GM04503 (cell line): ENCODE results near the gene PCDHB5.
"Not testable (repeated sequence)": the region's sequence is repeated elsewhere in the genome, so short reads cannot be mapped to it uniquely, and the experiment has no call there.

ENCODE experiments used
- DNase-seq: peaks from one replicate; pipeline ENCODE4 v3.0.0-alpha.2; 2012; ENCODE audit warnings: low read depth

Gene PCDHB5

GRCh38 chr5:141152096-141152495, 17.1 kb downstream of the PCDHB5 start:
- not testable (repeated sequence) for DNase-seq

DNA sequence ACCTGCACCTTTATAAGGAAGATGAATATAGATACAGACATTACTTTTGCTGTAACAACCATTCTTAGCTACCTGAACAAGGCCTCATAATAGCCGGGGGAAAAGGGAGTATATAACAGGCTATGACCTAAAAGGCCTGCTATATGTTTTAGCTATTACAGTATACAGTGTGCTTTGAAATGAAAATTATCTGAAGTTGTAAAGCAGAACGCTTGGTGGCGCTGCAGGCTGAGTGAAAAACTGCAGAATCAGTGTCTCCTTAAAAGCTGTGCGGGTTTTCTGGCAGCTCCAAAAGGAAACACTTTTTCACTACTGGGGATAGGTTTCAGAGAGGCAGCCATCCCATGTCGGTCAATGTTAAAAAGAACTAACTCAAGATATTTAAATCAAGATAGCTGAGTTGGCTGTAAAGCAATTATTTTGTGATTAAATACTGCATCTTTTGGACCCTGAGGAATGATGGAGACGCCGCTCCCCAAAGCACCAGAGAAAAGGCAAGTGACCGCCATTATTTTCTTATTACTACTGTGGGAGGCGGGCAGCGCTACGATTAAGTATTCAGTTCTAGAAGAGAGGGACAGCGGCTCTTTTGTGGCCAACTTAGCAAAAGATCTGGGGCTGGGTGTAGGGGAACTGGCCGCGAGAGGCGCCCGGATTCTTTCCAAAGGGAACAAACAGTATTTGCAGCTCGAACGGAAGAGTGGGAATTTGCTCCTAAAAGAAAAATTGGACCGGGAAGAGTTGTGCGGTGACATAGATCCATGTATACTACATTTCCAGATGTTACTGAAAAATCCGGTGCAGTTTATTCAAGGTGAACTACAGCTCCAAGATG, 20.8 kb downstream of the PCDHB5 start:
- DNase-seq: no peak

DNA sequence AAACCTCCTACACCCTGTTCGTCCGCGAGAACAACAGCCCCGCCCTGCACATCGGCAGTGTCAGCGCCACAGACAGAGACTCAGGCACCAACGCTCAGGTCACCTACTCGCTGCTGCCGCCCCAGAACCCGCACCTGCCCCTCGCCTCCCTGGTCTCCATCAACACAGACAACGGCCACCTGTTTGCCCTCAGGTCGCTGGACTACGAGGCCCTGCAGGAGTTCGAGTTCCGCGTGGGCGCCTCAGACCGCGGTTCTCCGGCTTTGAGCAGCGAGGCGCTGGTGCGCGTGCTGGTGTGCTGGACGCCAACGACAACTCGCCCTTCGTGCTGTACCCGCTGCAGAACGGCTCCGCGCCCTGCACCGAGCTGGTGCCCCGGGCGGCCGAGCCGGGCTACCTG, 22.4 kb downstream of the PCDHB5 start:
- not testable (repeated sequence) for DNase-seq

DNA sequence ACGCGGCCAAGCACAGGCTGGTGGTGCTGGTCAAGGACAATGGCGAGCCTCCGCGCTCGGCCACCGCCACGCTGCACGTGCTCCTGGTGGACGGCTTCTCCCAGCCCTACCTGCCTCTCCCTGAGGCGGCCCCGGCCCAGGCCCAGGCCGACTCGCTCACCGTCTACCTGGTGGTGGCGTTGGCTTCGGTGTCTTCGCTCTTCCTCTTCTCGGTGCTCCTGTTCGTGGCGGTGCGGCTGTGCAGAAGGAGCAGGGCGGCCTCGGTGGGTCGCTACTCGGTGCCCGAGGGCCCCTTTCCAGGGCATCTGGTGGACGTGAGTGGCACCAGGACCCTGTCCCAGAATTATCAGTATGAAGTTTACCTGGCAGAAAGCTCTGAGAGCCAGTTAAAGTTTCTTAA, 22.9 kb downstream of the PCDHB5 start:
- not testable (repeated sequence) for DNase-seq

DNA sequence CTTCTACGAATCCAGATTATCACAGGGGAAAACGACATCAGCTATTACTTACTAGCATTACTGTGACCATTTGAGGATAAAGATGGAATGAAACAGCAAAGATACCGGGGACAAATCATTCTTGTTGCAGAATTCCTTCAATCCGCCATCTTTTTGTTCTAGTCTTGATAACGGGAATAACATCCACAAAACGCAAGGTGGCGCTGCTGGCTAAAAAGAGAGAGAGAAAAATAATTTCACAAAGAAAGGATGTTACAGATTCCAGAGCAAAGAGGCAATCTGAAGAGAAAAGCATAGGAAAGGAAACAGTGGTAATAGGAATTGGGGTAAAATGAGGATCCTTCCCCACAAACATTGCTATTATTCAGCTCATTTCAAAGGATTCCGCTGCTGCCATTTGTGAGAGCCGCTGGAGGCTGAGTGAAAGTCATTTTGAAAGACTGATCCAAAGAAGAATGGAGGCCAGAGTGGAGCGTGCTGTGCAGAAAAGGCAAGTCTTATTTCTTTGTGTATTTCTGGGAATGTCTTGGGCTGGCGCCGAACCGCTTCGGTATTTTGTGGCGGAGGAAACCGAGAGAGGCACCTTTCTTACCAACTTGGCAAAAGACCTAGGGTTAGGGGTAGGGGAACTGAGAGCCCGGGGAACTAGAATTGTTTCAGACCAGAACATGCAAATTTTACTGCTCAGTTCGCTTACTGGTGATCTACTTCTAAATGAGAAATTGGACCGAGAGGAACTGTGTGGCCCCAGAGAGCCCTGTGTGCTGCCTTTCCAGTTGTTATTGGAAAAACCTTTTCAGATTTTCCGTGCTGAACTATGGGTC, 37.6 kb downstream of the PCDHB5 start, which contains the start of gene PCDHB7:
Gene PCDHB7 (plus strand): TSS at position 264 of the 824 bp plus-strand sequence. CDS start 192 bp downstream, at position 456.
- DNase-seq: no peak

GRCh38 chr5:141174291-141175104, 39.5 kb downstream of the PCDHB5 start:
- not testable (repeated sequence) for DNase-seq

DNA sequence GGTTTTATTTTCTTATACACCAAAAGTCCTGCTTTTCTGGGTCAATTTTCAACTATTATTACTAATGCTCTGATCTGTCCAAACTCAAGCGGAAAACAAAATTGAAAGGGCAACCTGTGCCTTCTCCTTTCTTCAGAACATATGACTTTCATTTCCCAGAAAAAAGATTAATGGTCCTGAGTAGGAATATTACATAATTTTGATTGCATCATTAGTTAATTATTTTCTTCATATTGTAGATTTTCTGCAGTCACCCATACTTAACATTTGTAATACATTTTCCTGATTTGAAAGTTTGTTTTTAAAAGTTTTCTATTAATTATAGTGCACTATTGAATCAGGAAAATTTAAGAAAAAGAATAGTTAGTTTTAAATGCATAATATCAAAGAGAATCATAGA, 40.9 kb downstream of the PCDHB5 start:
- no peak for DNase-seq

DNA sequence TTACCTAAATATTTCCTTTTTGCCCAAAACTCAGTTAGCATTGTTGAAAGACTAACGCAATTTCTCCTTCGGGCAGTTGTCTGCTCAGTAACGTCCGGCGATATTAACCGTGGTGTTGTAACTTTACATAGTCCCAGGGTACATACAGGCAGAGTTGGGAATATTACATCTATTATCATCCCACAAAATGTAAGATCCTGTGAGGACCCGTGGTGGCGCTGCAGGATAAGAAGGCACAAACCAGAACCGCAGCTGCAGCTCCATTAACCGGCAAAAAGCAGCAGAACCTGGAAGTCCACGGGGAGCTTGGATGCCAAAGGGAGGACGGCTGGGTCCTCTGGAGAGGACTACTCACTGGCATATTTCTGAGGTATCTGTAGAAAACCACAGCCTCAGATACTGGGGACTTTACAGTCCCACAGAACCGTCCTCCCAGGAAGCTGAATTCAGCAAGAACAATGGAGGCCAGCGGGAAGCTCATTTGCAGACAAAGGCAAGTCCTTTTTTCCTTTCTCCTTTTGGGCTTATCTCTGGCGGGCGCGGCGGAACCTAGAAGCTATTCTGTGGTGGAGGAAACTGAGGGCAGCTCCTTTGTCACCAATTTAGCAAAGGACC, 42.7 kb downstream of the PCDHB5 start, which contains the start of gene PCDHB8:
Gene PCDHB8 (plus strand): TSS at position 214 of the 615 bp plus-strand sequence. CDS start 245 bp downstream, at position 459.
- not testable (repeated sequence) for DNase-seq

- not testable (repeated sequence) for DNase-seq
Observed at GRCh38 chr5:141179371-141179770, 44.4 kb downstream of the PCDHB5 start.

- not testable (repeated sequence) for DNase-seq
Observed at GRCh38 chr5:141179876-141180275, 44.9 kb downstream of the PCDHB5 start.

- DNase-seq: no peak
Observed at GRCh38 chr5:141180313-141180712, 45.3 kb downstream of the PCDHB5 start.

GRCh38 chr5:141182248-141182647, 47.2 kb downstream of the PCDHB5 start, which contains the start of gene PCDHB16:
TSS of gene PCDHB16 (plus strand) at chr5:141182387. CDS start at chr5:141182560, 173 bp downstream.
- no peak for DNase-seq

- DNase-seq: not testable (repeated sequence)
Observed at GRCh38 chr5:141184117-141184855, 49.3 kb downstream of the PCDHB5 start.

- no peak for DNase-seq
Observed at GRCh38 chr5:141186897-141187512, 52.0 kb downstream of the PCDHB5 start, which contains the start of gene PCDHB9. TSS of gene PCDHB9 (plus strand) at chr5:141187161. CDS start at chr5:141187319, 158 bp downstream.
